ENCODE data around the gene C2CD2L. TPM values are rescaled to one million over a fixed set of nuclear protein-coding genes. Genes with fewer than 3 reads are reported as not detected.
"Not testable (repeated sequence)": the region's sequence is repeated elsewhere in the genome, so short reads cannot be mapped to it uniquely, and the experiment has no call there.

C2CD2L gene
- total and polyA plus RNA-seq, 7 donors = 5.3 to 22.6 (median 6.0) TPM

- WGBS, 2 donors = 84 to 93% methylated on average over 8 of the region's 8 CpGs
- no peak for TF ChIP-seq EP300 (IDR thresholded peaks at IDR 0.05)
- no peak for TF ChIP-seq CTCF (IDR thresholded peaks at IDR 0.05)
- TF ChIP-seq POLR2AphosphoS5 (IDR thresholded peaks at IDR 0.05) = no peak
Measured at GRCh38 chr11:119161871-119162270, 54.7 kb downstream of the C2CD2L start.

GRCh38 chr11:119166368-119167076, 59.4 kb downstream of the C2CD2L start:
- intact Hi-C loops (cut with DNase I) = no loop called here
- Histone ChIP-seq H3K27ac (no peak overlapping the region), H3K4me3 (no peak overlapping the region), H3K27me3 (no peaks in the 10 kb centered on the region), H3K9me3 (no peaks in the 10 kb centered on the region), H3K36me3 (peaks cover 0 to 4% (median 0%) of the 10 kb centered on the region in 4 donors), H3K4me1 (peaks cover 0 to 9% (median 5%) of the 10 kb centered on the region in 4 donors)
- TF ChIP-seq EP300 (IDR thresholded peaks at IDR 0.05) = no peak
- no peak for TF ChIP-seq CTCF (IDR thresholded peaks at IDR 0.05)
- WGBS, 2 donors = 76 to 81% methylated on average over 8 of the region's 8 CpGs
- DNase-seq = no peak

More at GRCh38 chr11:119161871-119162270, 54.7 kb downstream of the C2CD2L start:
- H3K4me1 ChIP-seq = no peaks in the 10 kb centered on the region
- no peak for DNase-seq
- no peaks in the 10 kb centered on the region for H3K9me3 ChIP-seq
- H3K27me3 ChIP-seq = no peaks in the 10 kb centered on the region
- intact Hi-C loops (cut with DNase I) = no loop called here
- H3K27ac ChIP-seq = no peak overlapping the region
- no peaks in the 10 kb centered on the region for H3K36me3 ChIP-seq
- no peak overlapping the region for H3K4me3 ChIP-seq

GRCh38 chr11:119167077-119167458, 59.9 kb downstream of the C2CD2L start:
- H3K27ac ChIP-seq; H3K36me3 ChIP-seq; DNase-seq; intact Hi-C loops (cut with DNase I); H3K4me3 ChIP-seq; H3K9me3 ChIP-seq; H3K4me1 ChIP-seq; H3K27me3 ChIP-seq: not testable (repeated sequence)
- 91 to 92% methylated on average over 10 of the region's 10 CpGs for WGBS, 2 donors

- H3K4me3 ChIP-seq = peak overlapping the region in 1 of 4 donors; percentile 92
- intact Hi-C loops (cut with DNase I) = loop anchor here (1.0 to 2.0 kb wide), 3 partner anchors 29 to 153 kb away; partner anchors contain the start of gene CBL
- peaks cover 0 to 9% (median 5%) of the 10 kb centered on the region in 4 donors for H3K4me1 ChIP-seq
- H3K9me3 ChIP-seq = no peaks in the 10 kb centered on the region
- WGBS, 2 donors = 20 to 60% methylated on average over 6 of the region's 6 CpGs
- H3K27me3 ChIP-seq = no peaks in the 10 kb centered on the region
- DNase-seq = no peak
- peaks cover 0 to 7% (median 0%) of the 10 kb centered on the region in 4 donors for H3K36me3 ChIP-seq
- H3K27ac ChIP-seq = peak overlapping the region; percentile 95 to 99 (median 98)
- no peak for TF ChIP-seq POLR2A (IDR thresholded peaks at IDR 0.05)
- no peak for TF ChIP-seq EP300 (IDR thresholded peaks at IDR 0.05)
- TF ChIP-seq POLR2AphosphoS5 (IDR thresholded peaks at IDR 0.05) = no peak
- no peak for TF ChIP-seq CTCF (IDR thresholded peaks at IDR 0.05)
Measured at GRCh38 chr11:119167933-119168332, 60.8 kb downstream of the C2CD2L start.

Other genes with a start within 250 kb of the C2CD2L start
- not detected for gene CXCR5, start 223.5 kb upstream of the C2CD2L start, total RNA-seq
- 10 to 100 TPM in 1 of 3 donors, under 1 TPM in 2; under 0.01 to 11.5 (median 0.23) TPM for gene CXCR5, start 223.5 kb upstream of the C2CD2L start, polyA plus RNA-seq
- gene BCL9L, start 181.4 kb upstream of the C2CD2L start, total RNA-seq = 10 to 100 TPM in 3 of 4 donors, 1 to 10 TPM in 1; 7.9 to 46.5 (median 10.8) TPM
- gene BCL9L, start 181.4 kb upstream of the C2CD2L start, polyA plus RNA-seq = 10 to 100 TPM in 1 of 3 donors, 1 to 10 TPM in 2; 4.8 to 33.2 (median 7.4) TPM
- not detected for gene UPK2, start 151.0 kb upstream of the C2CD2L start, total RNA-seq
- gene UPK2, start 151.0 kb upstream of the C2CD2L start, polyA plus RNA-seq = not detected
- gene FOXR1, start 135.6 kb upstream of the C2CD2L start, total RNA-seq = not detected
- gene FOXR1, start 135.6 kb upstream of the C2CD2L start, polyA plus RNA-seq = not detected
- gene CENATAC, start 109.2 kb upstream of the C2CD2L start, total RNA-seq = 10 to 100 TPM; 29.6 to 60.5 (median 40.7) TPM
- 10 to 100 TPM in 1 of 3 donors, 1 to 10 TPM in 2; 5.3 to 24.6 (median 7.2) TPM for gene CENATAC, start 109.2 kb upstream of the C2CD2L start, polyA plus RNA-seq
- gene RPS25, start 89.0 kb upstream of the C2CD2L start, total RNA-seq = 1,000 to 10,000 TPM; 1,350 to 3,369 (median 2,098) TPM
- 1,000 to 10,000 TPM; 2,091 to 3,409 (median 2,533) TPM for gene RPS25, start 89.0 kb upstream of the C2CD2L start, polyA plus RNA-seq
- 10 to 100 TPM; 32.4 to 60.3 (median 47.5) TPM for gene TRAPPC4, start 88.6 kb upstream of the C2CD2L start, total RNA-seq
- 10 to 100 TPM; 49.9 to 90.9 (median 74.5) TPM for gene TRAPPC4, start 88.6 kb upstream of the C2CD2L start, polyA plus RNA-seq
- gene SLC37A4, start 76.5 kb upstream of the C2CD2L start, total RNA-seq = 10 to 100 TPM in 2 of 4 donors, 1 to 10 TPM in 2; 8.0 to 13.8 (median 10.1) TPM
- gene SLC37A4, start 76.5 kb upstream of the C2CD2L start, polyA plus RNA-seq = 10 to 100 TPM in 2 of 3 donors, 1 to 10 TPM in 1; 8.4 to 31.5 (median 11.1) TPM
- 10 to 100 TPM; 26.6 to 37.6 (median 30.7) TPM for gene HYOU1, start 50.1 kb upstream of the C2CD2L start, total RNA-seq
- 100 to 1,000 TPM in 1 of 3 donors, 10 to 100 TPM in 1, 1 to 10 TPM in 1; 6.0 to 106 (median 22.0) TPM for gene HYOU1, start 50.1 kb upstream of the C2CD2L start, polyA plus RNA-seq
- 10 to 100 TPM; 26.0 to 37.0 (median 30.8) TPM for gene VPS11, start 39.5 kb upstream of the C2CD2L start, total RNA-seq
- 10 to 100 TPM; 13.4 to 29.2 (median 27.0) TPM for gene VPS11, start 39.5 kb upstream of the C2CD2L start, polyA plus RNA-seq
- gene HMBS, start 22.5 kb upstream of the C2CD2L start, total RNA-seq = 10 to 100 TPM in 1 of 4 donors, 1 to 10 TPM in 3; 5.6 to 15.2 (median 6.6) TPM
- 10 to 100 TPM; 20.3 to 39.3 (median 22.2) TPM for gene HMBS, start 22.5 kb upstream of the C2CD2L start, polyA plus RNA-seq
- gene DPAGT1, start 5.5 kb upstream of the C2CD2L start, total RNA-seq = 10 to 100 TPM; 16.1 to 22.1 (median 16.8) TPM
- 10 to 100 TPM in 1 of 3 donors, 1 to 10 TPM in 2; 4.2 to 44.6 (median 6.9) TPM for gene DPAGT1, start 5.5 kb upstream of the C2CD2L start, polyA plus RNA-seq
- 10 to 100 TPM; 15.0 to 33.0 (median 21.2) TPM for gene HINFP, start 14.2 kb downstream of the C2CD2L start, total RNA-seq
- 10 to 100 TPM; 12.0 to 23.2 (median 20.1) TPM for gene HINFP, start 14.2 kb downstream of the C2CD2L start, polyA plus RNA-seq
- under 1 TPM in 3 of 4 donors, not detected in 1; under 0.01 to 0.55 (median 0.27) TPM for gene ABCG4, start 41.7 kb downstream of the C2CD2L start, total RNA-seq
- gene ABCG4, start 41.7 kb downstream of the C2CD2L start, polyA plus RNA-seq = under 1 TPM in 2 of 3 donors, not detected in 1; under 0.01 to 0.26 TPM
- 10 to 100 TPM; 10.7 to 21.9 (median 12.6) TPM for gene NLRX1, start 61.4 kb downstream of the C2CD2L start, total RNA-seq
- 1 to 10 TPM; 3.9 to 9.3 (median 4.2) TPM for gene NLRX1, start 61.4 kb downstream of the C2CD2L start, polyA plus RNA-seq
- 1 to 10 TPM in 1 of 4 donors, not detected in 3; 1.8 TPM for gene NHERF4, start 78.1 kb downstream of the C2CD2L start, total RNA-seq
- 10 to 100 TPM; 25.8 to 48.1 (median 37.7) TPM for gene NHERF4, start 78.1 kb downstream of the C2CD2L start, polyA plus RNA-seq
- 10 to 100 TPM; 11.8 to 17.7 (median 13.1) TPM for gene CBL, start 99.0 kb downstream of the C2CD2L start, total RNA-seq
- gene CBL, start 99.0 kb downstream of the C2CD2L start, polyA plus RNA-seq = 1 to 10 TPM; 1.8 to 8.6 (median 3.7) TPM
- 1,000 to 10,000 TPM in 1 of 4 donors, 100 to 1,000 TPM in 3; 628 to 1,033 (median 813) TPM for gene MCAM, start 209.8 kb downstream of the C2CD2L start, total RNA-seq
- gene MCAM, start 209.8 kb downstream of the C2CD2L start, polyA plus RNA-seq = 10 to 100 TPM in 1 of 3 donors, 1 to 10 TPM in 2; 2.1 to 51.5 (median 4.8) TPM
- gene RNF26, start 227.2 kb downstream of the C2CD2L start, total RNA-seq = 10 to 100 TPM in 3 of 4 donors, 1 to 10 TPM in 1; 9.8 to 18.3 (median 11.8) TPM
- gene RNF26, start 227.2 kb downstream of the C2CD2L start, polyA plus RNA-seq = 10 to 100 TPM in 1 of 3 donors, 1 to 10 TPM in 2; 6.2 to 26.1 (median 7.2) TPM
- 10 to 100 TPM; 23.2 to 35.2 (median 32.4) TPM for gene C1QTNF5, start 233.5 kb downstream of the C2CD2L start, total RNA-seq
- 10 to 100 TPM in 1 of 3 donors, 1 to 10 TPM in 2; 4.9 to 12.5 (median 5.4) TPM for gene C1QTNF5, start 233.5 kb downstream of the C2CD2L start, polyA plus RNA-seq
- under 1 TPM in 1 of 4 donors, not detected in 3; 0.14 TPM for gene MFRP, start 239.4 kb downstream of the C2CD2L start, total RNA-seq
- not detected for gene MFRP, start 239.4 kb downstream of the C2CD2L start, polyA plus RNA-seq